Measurements from ENCODE around the gene HES1.

- no peak for TF ChIP-seq CTCF (optimal IDR thresholded peaks at IDR 0.05 in 1 of 3, IDR thresholded peaks at IDR 0.05 in 1 of 3, conservative IDR thresholded peaks at IDR 0.05 in 1 of 3; ENCODE audit: extremely low read depth in 1 of 3, insufficient read depth in 2 of 3, low read length in 3 of 3)
- no peak for TF ChIP-seq EZH2 (IDR thresholded peaks at IDR 0.05; ENCODE audit: low read length)
These were observed 24.6 kb upstream of the HES1 start for GRCh38 chr3:194111336-194111735.

Data from keratinocyte (primary cell).